HG02763 (cell line): ENCODE measurements around the gene CPNE4.

ENCODE experiments used
- ATAC-seq: cut with Tn5 transposase; IDR thresholded peaks from one replicate; pipeline ENCODE4 v1.9.1; 2021; ENCODE audit warnings: mild to moderate bottlenecking, moderate library complexity; ENCODE audit not compliant: unreplicated experiment

The CPNE4 gene

GRCh38 chr3:131616719-131617118 is 418.1 kb downstream of the CPNE4 start:
- ATAC-seq = no peak

GRCh38 chr3:131612745-131613144 is 422.1 kb downstream of the CPNE4 start:
- ATAC-seq = no peak

GRCh38 chr3:131610174-131610573 is 424.6 kb downstream of the CPNE4 start:
- no peak for ATAC-seq

DNA sequence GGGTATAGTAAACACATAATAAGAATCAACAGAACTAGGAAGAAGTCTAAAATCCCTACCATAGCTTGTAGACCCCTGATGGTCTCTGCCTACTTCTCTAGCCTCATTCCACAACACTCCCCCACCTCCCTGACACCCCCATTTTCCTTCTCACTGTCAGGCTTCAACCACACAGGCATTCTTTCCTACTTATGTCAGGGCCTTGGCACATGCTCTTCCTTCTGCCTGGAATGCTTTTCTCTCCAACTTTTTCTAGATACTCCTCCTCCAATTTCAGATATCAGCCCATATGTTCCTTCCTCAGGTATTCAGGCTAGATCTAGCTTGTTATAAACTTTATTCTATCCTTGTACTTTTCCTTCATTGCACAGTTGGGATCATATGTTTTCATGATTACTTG is 426.1 kb downstream of the CPNE4 start:
- ATAC-seq = no peak

DNA sequence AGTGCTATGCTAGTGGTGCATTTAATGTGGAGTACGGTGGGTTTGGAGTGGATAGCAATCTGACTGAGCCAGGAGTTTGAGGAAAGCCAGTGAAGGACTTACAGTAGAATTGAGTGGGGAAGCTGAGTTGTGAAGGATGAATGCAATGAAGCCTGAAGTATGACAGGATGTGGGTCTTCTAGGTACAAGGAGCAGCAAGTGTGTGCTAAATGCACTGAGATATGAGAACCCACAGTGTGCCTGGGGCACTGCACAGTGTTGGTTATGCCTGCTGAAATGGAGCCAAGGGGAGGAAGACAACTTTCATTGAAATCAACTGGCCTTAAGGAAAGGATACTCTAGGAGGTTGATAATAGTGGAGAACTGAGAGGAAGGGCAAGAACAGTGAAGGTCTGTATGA is 426.5 kb downstream of the CPNE4 start:
- ATAC-seq = no peak

DNA sequence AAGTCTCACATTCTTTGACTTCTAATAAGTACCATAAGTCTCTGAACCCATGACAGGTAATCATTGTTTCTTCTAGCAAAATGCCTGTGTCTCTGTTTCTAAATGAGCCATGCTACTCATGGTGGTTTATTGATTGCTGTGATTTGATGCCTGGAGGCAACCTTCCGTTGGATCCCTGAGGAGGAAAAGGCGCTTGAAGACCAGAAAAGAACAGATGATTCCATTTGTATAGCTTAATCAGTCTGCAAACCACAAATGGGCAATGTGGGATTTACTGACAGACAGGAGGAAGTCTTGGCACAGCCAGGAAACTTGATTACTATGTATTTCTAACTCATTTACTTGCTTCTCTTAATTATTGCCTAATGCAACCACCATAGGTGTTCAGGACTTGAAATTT is 428.9 kb downstream of the CPNE4 start:
- no peak for ATAC-seq

GRCh38 chr3:131602011-131602779 is 432.6 kb downstream of the CPNE4 start:
- ATAC-seq = no peak

DNA sequence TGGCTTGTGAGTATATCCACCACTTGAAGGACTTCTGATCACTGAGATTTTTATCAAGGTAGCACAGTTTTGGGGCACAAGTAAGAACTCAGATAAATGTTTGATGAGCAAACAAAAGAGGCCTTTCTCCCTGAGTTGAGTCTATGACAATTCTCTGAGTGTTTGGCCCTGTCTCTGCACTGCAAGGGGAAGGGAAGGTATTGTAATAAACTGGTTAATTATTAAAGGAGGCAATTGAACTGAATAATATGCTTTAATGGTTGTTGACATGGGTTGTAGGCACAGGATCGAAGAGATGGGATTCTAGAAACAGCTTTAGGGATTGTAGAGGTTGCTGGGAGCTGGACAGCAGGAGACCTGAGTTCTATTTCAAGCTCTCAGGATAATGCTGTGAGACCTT is 437.0 kb downstream of the CPNE4 start:
- ATAC-seq = no peak

DNA sequence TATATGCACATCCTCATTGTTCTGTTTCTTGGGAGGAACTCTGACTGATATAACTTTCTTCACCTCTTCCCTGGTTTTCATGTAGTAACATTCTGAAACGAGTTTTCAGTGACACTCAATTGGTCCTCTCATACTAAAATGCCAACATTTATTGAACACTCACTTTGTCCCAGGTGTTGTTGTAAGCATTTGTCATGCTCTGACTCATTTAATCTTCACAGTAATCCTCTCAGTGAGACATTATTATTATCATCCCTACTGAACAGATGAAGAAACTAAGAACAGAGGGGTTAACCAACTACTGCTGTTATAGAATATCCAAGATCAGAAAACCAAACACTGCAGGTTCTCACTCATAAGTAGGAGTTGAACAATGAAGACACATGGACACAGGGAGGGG is 437.9 kb downstream of the CPNE4 start:
- ATAC-seq = no peak

DNA sequence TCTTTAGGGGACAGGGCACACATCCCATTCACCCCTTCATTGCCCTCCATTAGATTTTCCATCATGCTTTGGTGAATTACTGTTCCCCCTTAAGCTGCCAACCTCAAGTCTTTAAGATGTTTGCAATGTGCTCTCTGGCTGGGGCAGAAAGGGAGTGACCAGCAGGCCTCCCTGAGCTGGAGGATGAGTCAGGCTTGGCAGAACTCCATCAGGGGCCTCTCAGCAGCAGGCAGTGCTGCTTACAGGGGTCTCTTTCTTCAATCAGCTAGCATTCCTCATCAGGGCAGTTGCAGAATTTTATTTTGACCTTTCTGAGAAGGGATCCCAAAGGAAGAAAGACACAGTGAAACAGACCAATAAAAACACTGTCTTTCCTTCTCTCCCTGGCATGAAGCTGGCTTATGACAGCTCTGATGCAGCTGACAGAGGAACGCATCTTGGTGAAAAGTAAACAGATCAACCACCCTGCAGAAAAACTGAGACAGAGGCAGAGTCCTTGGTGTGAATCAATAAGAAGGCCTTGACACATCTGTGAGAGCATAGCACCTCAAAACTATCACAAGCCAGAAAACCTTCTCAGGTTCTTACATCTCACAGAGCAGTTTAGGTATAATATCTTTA is 443.3 kb downstream of the CPNE4 start:
- no peak for ATAC-seq

- ATAC-seq = no peak
Measured at GRCh38 chr3:131586277-131586676, 448.5 kb downstream of the CPNE4 start.

DNA sequence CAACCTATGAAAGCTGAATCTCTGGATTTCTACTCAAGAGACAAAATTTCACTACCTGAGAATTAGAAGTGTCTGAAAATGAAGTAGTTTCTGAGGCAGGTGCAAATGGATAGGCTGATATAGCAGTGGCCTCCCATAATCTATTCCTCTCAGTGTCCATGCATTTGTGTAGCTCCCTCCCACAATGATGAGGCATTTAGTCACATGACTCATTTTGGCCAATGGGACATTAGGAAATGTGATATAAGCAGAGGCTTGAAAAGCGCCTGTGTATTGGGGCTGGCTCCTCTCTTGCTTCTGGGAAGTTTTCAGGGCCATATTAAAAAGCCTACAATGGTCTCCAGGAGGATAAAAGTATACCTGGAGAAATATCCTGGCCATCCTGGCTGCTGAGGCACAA is 452.4 kb downstream of the CPNE4 start:
- no peak for ATAC-seq

DNA sequence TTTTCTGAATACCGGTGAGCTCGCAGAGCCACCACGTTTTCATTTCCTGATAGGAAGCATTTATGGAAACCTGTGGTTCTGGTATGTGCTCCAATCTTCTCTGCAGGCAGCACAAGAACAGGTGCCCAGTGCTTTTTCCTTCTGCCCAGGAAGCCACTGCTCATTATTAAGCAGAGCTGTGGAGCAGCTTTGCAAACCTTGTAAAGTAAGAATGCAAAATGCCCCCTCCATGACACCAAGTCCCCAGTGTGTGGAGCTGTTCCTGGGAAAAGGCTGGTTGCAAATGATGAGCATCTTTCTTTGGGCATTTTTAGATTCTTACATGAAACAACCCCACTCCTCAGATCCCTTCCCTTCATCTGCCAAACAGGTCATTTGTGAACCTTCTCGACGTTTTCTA is 466.4 kb downstream of the CPNE4 start:
- ATAC-seq = no peak

DNA sequence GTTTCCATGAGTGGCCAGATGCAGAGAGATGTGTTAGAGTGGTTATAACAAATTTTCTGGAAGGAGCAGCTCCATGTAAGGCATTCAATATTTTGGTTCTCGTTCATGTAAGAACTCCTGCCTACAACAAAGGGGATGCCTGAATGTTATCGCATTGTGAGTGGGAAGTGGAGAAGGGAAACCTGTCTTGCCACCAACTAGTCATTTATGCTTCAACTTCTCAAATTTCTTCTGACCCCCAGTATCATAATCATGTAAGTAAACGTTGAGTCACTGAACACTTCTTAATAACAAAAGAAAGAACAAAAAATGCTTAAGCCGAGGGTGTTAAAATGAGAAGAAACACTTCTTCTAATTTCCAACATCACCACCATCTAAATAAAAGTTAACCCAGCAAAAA is 470.0 kb downstream of the CPNE4 start:
- ATAC-seq = no peak

GRCh38 chr3:131561511-131561910 is 473.3 kb downstream of the CPNE4 start:
- ATAC-seq = no peak

DNA sequence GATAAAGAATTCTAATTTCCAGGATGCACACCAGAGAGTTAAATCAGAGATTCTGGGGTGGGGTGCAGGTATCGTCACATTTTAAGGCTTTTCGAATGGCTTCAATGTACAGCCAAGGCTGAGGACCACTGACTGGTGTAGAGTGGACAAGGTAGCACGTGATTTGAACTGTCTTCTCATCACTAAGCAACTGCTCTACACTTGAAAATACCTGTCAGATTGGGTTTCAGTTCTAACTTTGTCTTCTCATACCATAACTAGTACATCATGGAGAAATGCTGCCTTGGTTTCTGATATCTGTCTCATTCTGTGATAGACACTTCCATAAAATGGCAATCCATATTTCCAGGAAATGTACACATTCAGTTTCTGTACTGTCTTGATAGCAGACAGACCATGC is 474.0 kb downstream of the CPNE4 start:
- ATAC-seq = no peak

GRCh38 chr3:131555456-131555855 is 479.4 kb downstream of the CPNE4 start:
- ATAC-seq = no peak

GRCh38 chr3:131553495-131554247 is 481.1 kb downstream of the CPNE4 start:
- ATAC-seq = peak; percentile 89

- no peak for ATAC-seq
Measured at GRCh38 chr3:131551761-131552160, 483.1 kb downstream of the CPNE4 start.

- ATAC-seq = no peak
Measured at GRCh38 chr3:131550562-131551465, 484.0 kb downstream of the CPNE4 start.

DNA sequence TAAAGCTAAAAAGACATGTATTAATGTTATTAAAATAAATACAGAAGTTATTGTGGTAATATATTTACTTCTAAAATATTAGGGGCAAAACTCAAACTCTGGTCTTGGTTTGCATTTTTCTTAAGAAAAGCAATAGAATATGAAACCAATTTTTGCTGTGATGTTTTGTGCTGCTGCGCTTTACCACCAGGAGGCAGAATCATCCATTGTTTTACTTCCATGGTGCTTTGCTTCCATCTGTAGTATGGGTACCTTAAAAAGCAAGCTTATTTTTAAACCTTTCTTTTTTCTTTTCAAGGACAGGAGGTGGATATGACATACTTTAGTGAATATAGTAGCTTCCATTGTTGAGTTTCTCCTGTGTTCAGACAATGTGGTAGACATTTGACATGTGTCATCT is 485.5 kb downstream of the CPNE4 start:
- ATAC-seq = no peak
